WTC11 (cell line): ENCODE results near the gene GPR176.

Experiments
- ARID4B ChIP-seq: sonication (generic); formaldehyde crosslinking; IDR thresholded peaks from 2 replicates; pipeline ENCODE4 v1.8.0; 2023; ENCODE audit warnings: missing genetic modification reagents, mild to moderate bottlenecking, borderline replicate concordance
- ATF6 ChIP-seq: sonication (generic); formaldehyde crosslinking; IDR thresholded peaks from 2 replicates; pipeline ENCODE4 v1.8.1; 2023; ENCODE audit warnings: mild to moderate bottlenecking, missing genetic modification reagents
- CTCF ChIP-seq: fragments of 200-600 bp; IDR thresholded peaks from 2 replicates; pipeline ENCODE4 v1.8.0; 2022; ENCODE audit warnings: antibody characterized with exemption
- ESRRA ChIP-seq: sonication (generic); formaldehyde crosslinking; IDR thresholded peaks from 2 replicates; pipeline ENCODE4 v1.8.1; 2022; ENCODE audit warnings: mild to moderate bottlenecking, missing genetic modification reagents, borderline replicate concordance
- KAT7 ChIP-seq: sonication (generic); formaldehyde crosslinking; IDR thresholded peaks from 2 replicates; pipeline ENCODE4 v1.8.1; 2023; ENCODE audit warnings: missing genetic modification reagents, mild to moderate bottlenecking, borderline replicate concordance
- TP53 ChIP-seq: sonication (generic); formaldehyde crosslinking; IDR thresholded peaks from 2 replicates; pipeline ENCODE4 v1.8.1; 2023; ENCODE audit warnings: mild to moderate bottlenecking, missing genetic modification reagents
- USF2 ChIP-seq: sonication (generic); formaldehyde crosslinking; IDR thresholded peaks from 2 replicates; pipeline ENCODE4 v1.8.1; 2023; ENCODE audit warnings: mild to moderate bottlenecking, missing genetic modification reagents, moderate library complexity
- ZNF317 ChIP-seq: sonication (generic); formaldehyde crosslinking; IDR thresholded peaks from 2 replicates; pipeline ENCODE4 v1.8.1; 2023; ENCODE audit warnings: low read depth, mild to moderate bottlenecking, moderate library complexity, missing genetic modification reagents, borderline replicate concordance

GRCh38 chr15:39837454-39837853 lies 82.6 kb downstream of the GPR176 start:
- TF ChIP-seq CTCF (no peak), USF2 (CRISPR knock-in tag) (no peak), ESRRA (CRISPR knock-in tag) (no peak), ARID4B (no peak), ZNF317 (no peak), KAT7 (no peak), ATF6 (CRISPR knock-in tag) (no peak), TP53 (no peak)
